ENCODE measurements around the gene RNF138. TPM values are rescaled to one million over a fixed set of nuclear protein-coding genes. Genes with fewer than 3 reads are reported as not detected.

Gene RNF138, protein sequence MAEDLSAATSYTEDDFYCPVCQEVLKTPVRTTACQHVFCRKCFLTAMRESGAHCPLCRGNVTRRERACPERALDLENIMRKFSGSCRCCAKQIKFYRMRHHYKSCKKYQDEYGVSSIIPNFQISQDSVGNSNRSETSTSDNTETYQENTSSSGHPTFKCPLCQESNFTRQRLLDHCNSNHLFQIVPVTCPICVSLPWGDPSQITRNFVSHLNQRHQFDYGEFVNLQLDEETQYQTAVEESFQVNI
- 16.6 and 23.5 TPM in 2 replicates for total RNA-seq

DNA sequence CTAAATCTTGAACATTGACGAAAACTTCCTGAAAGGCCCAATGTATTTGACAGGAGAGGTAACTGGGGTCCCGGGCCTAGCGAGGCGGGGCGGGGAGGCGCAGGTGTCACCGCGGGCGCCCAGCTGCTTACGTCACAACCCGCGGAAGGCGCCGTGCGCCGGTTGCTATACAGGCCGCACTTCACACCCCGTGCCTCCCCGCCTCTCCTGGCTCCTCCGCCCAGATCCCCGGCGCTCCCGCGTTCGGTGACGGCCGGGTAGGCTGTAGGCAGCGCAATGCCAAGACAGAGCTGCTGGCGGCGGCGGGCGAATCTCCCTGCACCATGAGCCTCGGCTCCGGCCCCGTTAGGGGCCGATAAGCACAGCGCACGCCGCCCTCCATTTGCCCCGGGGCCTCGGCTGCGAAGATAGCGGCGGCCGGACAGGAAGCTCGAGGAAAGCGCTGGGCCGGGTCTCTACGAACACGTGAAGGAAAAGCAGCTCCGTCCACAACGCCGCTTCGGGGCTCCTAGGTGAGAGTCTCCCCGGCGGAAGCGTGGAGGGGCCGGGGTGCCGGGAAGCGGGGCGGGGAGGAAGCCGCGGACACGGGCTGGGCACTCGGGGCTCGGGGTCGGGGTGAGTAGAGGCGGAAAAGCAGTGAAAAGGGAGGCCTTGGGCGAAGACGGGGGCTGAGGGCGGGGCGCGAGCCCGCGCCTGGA is at the start of gene RNF138:
TSS of gene RNF138 (plus strand) at position 151 of the 698 bp plus-strand sequence. CDS start 903 bp downstream, outside the sequence.

Other genes with a start within 250 kb of the RNF138 start
- 54.8 and 57.7 TPM in 2 replicates for gene TRAPPC8, start 148.7 kb upstream of the RNF138 start, total RNA-seq
- 0.50 and 0.89 TPM in 2 replicates for gene RNF125, start 73.0 kb upstream of the RNF138 start, total RNA-seq
- gene MEP1B, start 98.2 kb downstream of the RNF138 start, total RNA-seq: not detected in 2 replicates

Data from uterine smooth muscle cell (primary cell).